ENCODE data around the gene BMPR1B.
A peak's percentile ranks its signal among the peaks of the same experiment; 100 is the strongest.

BMPR1B gene

GRCh38 chr4:94954251-94954650, 196.5 kb downstream of the BMPR1B start:
- no peak overlapping the region for H3K4me3 ChIP-seq (replicated peaks; ENCODE audit: low read depth, low read length)
- TF ChIP-seq, protein P1, sequence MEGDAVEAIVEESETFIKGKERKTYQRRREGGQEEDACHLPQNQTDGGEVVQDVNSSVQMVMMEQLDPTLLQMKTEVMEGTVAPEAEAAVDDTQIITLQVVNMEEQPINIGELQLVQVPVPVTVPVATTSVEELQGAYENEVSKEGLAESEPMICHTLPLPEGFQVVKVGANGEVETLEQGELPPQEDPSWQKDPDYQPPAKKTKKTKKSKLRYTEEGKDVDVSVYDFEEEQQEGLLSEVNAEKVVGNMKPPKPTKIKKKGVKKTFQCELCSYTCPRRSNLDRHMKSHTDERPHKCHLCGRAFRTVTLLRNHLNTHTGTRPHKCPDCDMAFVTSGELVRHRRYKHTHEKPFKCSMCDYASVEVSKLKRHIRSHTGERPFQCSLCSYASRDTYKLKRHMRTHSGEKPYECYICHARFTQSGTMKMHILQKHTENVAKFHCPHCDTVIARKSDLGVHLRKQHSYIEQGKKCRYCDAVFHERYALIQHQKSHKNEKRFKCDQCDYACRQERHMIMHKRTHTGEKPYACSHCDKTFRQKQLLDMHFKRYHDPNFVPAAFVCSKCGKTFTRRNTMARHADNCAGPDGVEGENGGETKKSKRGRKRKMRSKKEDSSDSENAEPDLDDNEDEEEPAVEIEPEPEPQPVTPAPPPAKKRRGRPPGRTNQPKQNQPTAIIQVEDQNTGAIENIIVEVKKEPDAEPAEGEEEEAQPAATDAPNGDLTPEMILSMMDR (IDR thresholded peaks at IDR 0.05; ENCODE audit: low read length, missing control alignments) = no peak
- no peak for DNase-seq (ENCODE audit: low read depth)

DNA sequence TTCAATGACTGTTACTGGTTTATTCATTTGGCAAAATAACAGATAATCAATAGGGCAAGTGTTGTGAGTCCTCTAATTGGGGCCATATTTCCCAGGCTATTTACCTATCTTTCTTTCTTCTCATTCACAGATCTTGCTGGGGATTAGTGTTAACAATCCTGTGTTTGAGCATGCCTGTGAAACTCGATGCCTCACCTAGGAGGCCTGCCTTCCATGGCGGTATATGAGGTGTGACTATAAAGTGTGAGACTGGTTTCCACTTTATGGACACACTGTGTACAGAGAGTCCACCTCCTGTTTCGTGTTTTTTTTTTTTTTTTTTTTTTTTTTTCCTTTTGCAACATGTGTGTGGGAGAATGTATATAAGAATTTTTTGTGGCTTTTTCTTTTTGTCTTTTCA, 199.3 kb downstream of the BMPR1B start:
- DNase-seq (ENCODE audit: low read depth) = no peak
- TF ChIP-seq, protein P1 (IDR thresholded peaks at IDR 0.05; ENCODE audit: low read length, missing control alignments) = no peak
- H3K4me3 ChIP-seq (replicated peaks; ENCODE audit: low read depth, low read length) = no peak overlapping the region

DNA sequence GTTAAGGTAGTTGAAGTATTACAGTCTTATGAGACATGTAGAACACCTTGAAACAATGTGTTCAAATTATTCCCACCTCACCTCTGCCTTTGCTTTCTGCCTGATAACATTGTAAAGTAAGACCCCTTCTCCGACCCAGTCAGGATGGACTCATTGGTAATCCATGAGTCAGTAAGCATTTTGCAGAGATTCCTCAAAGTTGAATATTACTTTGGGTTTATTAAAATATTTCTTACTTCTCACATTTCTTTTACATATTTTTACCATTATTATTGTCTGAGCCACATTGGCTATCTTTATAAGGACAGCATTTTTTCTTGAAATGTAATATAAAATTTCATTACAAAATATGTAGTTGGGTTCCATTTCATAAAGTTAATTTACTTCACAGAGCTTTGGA, 201.6 kb downstream of the BMPR1B start:
- no peak overlapping the region for H3K4me3 ChIP-seq (replicated peaks; ENCODE audit: low read depth, low read length)
- TF ChIP-seq, protein P1 (IDR thresholded peaks at IDR 0.05; ENCODE audit: low read length, missing control alignments) = no peak
- no peak for DNase-seq (ENCODE audit: low read depth)

GRCh38 chr4:94960708-94961107, 203.0 kb downstream of the BMPR1B start:
- peak; percentile 20 for DNase-seq (ENCODE audit: low read depth)
- TF ChIP-seq, protein P1 (IDR thresholded peaks at IDR 0.05; ENCODE audit: low read length, missing control alignments) = no peak
- H3K4me3 ChIP-seq (replicated peaks; ENCODE audit: low read depth, low read length) = no peak overlapping the region

DNA sequence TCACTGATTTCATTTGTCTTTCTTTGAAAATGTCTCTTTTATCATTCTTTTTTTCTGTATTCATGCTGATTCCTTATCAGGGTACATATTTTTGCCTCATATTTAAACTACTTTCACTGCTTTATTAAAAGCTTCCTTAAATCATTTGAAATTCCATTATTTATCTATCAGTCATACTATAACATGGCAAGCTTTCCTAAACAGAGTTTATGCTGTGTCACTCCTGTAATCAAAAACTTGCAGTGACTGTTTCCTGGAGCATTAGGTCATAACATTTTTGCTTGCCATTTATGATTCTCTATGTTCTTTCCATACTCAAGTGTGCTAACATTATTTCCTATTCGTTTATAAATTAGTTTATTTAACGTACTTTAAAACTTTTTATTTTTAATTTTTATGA, 203.7 kb downstream of the BMPR1B start:
- peak; percentile 23 for DNase-seq (ENCODE audit: low read depth)
- TF ChIP-seq, protein P1 (IDR thresholded peaks at IDR 0.05; ENCODE audit: low read length, missing control alignments) = no peak
- H3K4me3 ChIP-seq (replicated peaks; ENCODE audit: low read depth, low read length) = no peak overlapping the region

DNA sequence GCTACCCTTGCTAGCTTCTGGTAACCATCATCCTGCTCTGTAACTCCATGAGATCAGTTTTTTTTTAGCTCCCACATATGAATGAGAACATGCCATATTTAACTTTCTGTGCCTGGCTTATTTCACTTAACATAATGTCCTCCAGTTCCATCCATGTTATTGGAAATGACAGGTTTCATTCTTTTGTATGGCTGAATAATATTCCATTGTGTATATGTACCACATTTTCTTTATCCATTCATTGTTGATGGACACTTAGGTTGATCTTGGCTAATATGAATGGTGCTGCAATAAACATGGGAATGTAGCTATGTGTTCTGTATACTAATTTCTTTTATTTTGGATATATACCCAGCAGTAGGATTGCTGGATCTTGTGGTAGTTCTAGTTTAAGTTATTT, 204.7 kb downstream of the BMPR1B start:
- DNase-seq (ENCODE audit: low read depth) = no peak
- TF ChIP-seq, protein P1 (IDR thresholded peaks at IDR 0.05; ENCODE audit: low read length, missing control alignments) = no peak
- no peak overlapping the region for H3K4me3 ChIP-seq (replicated peaks; ENCODE audit: low read depth, low read length)

GRCh38 chr4:94965852-94966251, 208.1 kb downstream of the BMPR1B start:
- TF ChIP-seq, protein P1 (IDR thresholded peaks at IDR 0.05; ENCODE audit: low read length, missing control alignments) = no peak
- H3K4me3 ChIP-seq (replicated peaks; ENCODE audit: low read depth, low read length) = no peak overlapping the region
- no peak for DNase-seq (ENCODE audit: low read depth)
